Hematopoietic multipotent progenitor cell treated with erythropoietin and hydrocortisone succinate and interleukin-3 and kit ligand, for 15 days (in vitro differentiated cells): ENCODE results near the gene JKAMP.

Experiments
- DNase-seq: peaks from one replicate; pipeline ENCODE4 v3.0.0-alpha.2; 2015; ENCODE audit warnings: low spot score

JKAMP gene

GRCh38 chr14:59540852-59541251 is 56.5 kb downstream of the JKAMP start:
- DNase-seq, result no peak

DNA sequence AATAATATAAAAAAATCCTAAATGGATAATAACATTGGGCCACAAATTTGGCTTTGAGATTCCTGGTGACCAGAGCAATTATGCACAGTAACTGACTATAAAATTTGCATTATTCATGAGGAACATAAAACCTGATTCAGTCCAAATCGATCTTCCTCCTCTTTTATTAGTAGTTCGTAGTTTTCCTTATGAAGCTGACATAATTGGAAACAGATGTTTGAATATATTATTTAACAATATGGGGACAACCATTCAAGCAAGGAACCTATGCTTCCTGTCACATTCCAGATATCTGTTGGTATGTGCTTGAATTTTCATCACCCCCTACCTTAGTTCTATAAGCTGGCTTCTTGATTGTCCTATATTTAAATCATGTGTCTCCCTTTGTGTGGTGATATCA is 57.4 kb downstream of the JKAMP start:
- DNase-seq, result no peak

DNA sequence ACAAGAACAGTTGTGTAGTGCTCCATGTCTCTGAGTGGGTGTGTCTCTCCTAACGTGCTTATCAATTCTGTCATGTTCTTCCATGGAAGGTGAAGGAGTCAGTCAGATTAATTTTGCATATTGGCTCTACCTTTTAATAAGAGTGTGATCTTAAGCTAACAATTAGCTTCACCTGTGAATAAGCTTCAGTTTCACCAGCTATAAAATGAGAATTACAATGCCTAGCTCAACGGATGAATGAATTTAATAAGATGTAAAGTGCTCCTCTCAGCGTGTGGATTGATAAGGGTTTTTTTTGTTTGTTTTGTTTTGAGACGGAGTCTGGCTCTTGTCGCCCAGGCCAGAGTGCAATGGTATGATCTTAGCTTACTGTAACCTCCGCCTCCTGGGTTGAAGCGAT is 59.6 kb downstream of the JKAMP start:
- no peak for DNase-seq

DNA sequence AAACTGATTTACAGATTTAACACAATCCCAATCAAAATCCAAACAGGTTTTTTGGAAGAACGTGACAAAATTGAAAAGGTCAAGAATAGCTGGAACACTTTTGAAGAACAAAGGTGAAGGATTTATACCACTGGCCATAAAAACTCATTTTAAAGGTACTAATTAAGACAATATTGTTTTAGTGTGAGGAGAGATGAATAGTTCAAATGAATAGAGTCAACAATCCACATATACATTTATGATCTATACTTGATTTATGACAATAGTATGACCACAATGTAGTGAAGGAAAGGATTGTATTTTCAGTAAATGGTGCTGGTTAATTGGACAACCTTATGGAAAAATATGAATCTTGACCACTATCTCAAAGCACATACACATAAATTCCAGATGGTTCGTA is 63.0 kb downstream of the JKAMP start:
- DNase-seq, result no peak
